ENCODE results near the gene MAOB.
"Not testable (repeated sequence)": the region's sequence is repeated elsewhere in the genome, so short reads cannot be mapped to it uniquely, and the experiment has no call there.

The MAOB gene

DNA sequence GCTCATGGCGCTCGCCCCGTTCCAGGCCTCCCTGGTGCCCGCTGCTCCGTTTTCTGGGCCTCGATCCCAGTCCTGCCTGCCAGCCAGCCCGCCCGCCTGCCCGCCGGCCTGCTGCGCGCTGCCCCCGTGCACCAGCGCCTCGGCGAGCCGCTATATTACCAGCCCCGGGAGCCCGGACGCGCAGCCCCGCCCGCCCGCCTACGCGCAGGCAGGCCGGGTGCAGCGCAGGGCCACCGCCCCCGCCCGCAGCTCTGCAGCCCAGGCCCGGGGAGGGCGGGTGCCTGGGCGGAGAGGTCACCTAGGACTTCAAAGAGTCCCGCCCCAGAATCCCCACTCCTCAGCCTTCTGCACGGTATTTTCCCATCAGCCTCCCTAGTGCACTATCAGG is at the start of gene MAOB:
Gene MAOB, minus strand, starts transcription at position 157 of the 388 bp plus-strand sequence. Its CDS starts 151 bp downstream, at position 6.
- no peak within 1 kb of the TSS for H3K4me3 ChIP-seq

DNA sequence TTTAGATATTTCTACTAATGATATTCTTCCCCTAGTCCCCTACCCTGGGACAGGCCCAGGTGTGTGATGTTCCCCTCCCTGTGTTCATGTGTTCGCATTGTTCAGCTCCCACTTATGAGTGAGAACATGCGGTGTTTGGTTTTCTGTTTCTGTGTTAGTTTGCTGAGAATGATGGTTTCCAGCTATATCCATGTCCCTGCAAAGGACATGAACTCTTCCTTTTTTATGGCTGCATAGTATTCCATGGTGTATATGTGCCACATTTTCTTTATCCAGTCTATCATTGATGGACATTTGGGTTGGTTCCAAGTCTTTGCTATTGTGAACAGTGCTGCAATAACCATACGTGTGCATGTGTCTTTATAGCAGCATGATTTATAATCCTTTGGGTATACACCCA is 39.8 kb upstream of the MAOB start:
- H4K20me1 ChIP-seq, H3K27me3 ChIP-seq, H3K9ac ChIP-seq, H3K36me3 ChIP-seq, H3K9me3 ChIP-seq, H3K27ac ChIP-seq, H3K4me1 ChIP-seq, H3K4me3 ChIP-seq, H3K4me2 ChIP-seq: not testable (repeated sequence)

More for the DNA sequence above, at the start of gene MAOB:
- H4K20me1 ChIP-seq: no peaks in the 10 kb centered on the region
- no peak within 1 kb of the TSS for H3K9ac ChIP-seq
- H3K4me2 ChIP-seq: no peak within 1 kb of the TSS
- H3K27ac ChIP-seq: no peak within 1 kb of the TSS
- TF ChIP-seq Cebpa-rat (IDR thresholded peaks at IDR 0.05): no peak
- H3K4me1 ChIP-seq: no peaks in the 10 kb centered on the region
- H3K9me3 ChIP-seq: no peaks in the 10 kb centered on the region
- no peaks in the 10 kb centered on the region for H3K27me3 ChIP-seq
- no peaks in the 10 kb centered on the region for H3K36me3 ChIP-seq

DNA sequence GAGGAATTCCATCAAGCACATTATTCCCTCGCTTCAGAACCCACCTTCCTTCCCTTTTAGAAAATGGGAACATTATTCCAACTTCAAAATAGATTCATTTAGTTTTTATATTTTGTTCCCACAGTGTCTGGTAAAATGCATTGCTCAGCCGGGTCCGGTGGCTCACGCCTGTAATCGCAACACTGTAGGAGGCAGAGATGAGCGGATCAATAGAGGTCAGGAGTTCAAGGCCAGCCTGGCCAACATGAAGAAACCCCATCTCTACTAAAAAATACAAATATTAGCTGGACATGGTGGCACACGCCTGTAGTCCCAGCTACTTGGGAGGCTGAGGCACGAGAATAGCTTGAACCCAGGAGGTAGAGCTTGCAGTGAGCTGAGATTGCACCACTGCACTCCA is 28.5 kb upstream of the MAOB start:
- H3K27me3 ChIP-seq, H3K4me3 ChIP-seq, H3K36me3 ChIP-seq, H3K4me2 ChIP-seq, H3K9me3 ChIP-seq, H3K9ac ChIP-seq, H4K20me1 ChIP-seq, H3K27ac ChIP-seq, H3K4me1 ChIP-seq: not testable (repeated sequence)

DNA sequence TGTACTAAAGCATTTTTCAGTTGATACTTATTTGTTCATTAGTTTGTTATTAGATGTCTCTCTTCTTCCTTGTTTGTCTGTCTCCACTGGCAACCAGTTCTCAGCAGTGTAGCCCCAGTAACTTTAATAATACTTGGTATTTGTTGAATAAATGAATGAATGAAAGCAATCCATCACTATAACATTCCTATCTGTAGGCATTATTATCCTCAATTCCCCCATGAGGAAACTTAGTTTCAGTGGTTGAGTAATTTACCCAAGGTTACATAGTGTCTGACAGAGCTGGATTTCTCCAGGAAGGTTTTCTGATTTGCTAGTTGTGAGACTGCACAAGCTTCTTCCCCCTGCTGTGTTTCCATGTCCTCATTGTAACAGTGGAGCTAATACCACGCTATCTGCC is 27.8 kb upstream of the MAOB start:
- Histone ChIP-seq H3K4me1 (no peaks in the 10 kb centered on the region), H3K9ac (no peak overlapping the region), H3K9me3 (no peaks in the 10 kb centered on the region), H4K20me1 (no peaks in the 10 kb centered on the region), H3K27ac (no peak overlapping the region), H3K4me2 (no peak overlapping the region), H3K4me3 (no peak overlapping the region), H3K27me3 (no peaks in the 10 kb centered on the region), H3K36me3 (no peaks in the 10 kb centered on the region)
- no peak for TF ChIP-seq Cebpa-rat (IDR thresholded peaks at IDR 0.05)

DNA sequence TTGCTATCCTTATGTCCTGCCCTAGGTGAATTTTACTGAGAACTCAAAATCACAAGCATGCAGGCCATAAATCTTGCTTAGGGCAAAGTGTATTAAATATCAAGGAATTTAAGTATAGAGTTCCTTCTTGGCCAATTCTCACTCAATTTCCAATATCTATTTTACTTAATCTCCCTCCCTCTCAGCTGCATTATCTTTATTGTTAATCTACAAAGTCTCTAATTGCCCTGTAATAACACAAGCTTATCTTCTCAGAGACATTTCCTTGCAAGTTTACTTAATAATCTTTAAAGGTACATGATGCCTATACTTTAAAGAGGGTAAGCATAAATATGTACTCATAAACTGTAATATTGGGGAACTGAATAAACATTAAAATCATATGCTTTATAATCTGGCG is 26.9 kb upstream of the MAOB start:
- H3K4me2 ChIP-seq: no peak overlapping the region
- TF ChIP-seq Cebpa-rat (IDR thresholded peaks at IDR 0.05): no peak
- no peaks in the 10 kb centered on the region for H3K9me3 ChIP-seq
- H3K9ac ChIP-seq: no peak overlapping the region
- H3K4me3 ChIP-seq: no peak overlapping the region
- H3K27ac ChIP-seq: no peak overlapping the region
- no peaks in the 10 kb centered on the region for H3K4me1 ChIP-seq
- H3K36me3 ChIP-seq: no peaks in the 10 kb centered on the region
- H4K20me1 ChIP-seq: no peaks in the 10 kb centered on the region
- H3K27me3 ChIP-seq: no peaks in the 10 kb centered on the region

DNA sequence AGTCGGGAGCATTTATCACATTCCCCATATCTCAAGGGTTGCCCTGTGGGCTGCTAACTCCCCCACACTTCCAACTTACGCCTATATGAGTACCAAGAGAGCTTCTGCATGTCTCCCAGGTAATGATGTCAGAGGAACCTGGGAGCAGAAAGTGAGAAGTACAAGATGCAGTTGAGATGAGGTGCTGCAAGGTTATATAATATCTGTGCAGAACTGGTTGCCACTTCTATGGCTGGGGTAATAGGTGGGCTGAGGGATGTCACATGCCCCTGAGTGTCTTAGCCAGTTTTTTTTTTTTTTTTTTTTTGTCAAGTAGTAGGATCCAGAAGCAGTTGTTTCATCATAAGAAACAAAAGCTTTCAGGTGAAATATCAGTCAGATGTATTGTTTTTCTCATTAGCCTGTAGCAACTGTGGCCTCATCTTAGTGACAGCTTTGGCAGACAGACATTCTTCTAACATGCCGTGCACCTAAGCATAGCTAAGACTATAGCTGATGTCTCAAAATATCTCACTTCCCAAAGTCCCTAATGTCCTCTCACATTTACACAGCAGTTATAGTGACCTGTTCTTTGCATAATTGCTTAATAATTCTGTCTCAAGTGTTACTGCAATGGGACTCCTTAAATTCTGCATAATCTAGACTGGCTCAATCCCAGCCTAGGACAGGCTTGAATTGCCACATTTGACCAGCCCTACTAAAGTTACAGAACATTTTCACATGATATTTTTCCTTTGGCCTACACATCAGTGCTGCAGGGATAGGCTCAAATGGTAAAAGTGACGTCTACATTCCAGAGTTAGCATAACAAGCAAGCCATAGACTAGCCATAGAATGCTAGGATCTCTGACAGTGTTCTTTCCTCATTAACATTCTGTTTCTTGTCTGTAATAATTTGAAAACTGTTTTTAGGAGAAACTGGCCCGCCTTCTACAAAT is 17.9 kb upstream of the MAOB start:
- Histone ChIP-seq H3K27me3 (no peaks in the 10 kb centered on the region), H3K4me2 (no peak overlapping the region), H3K9me3 (no peaks in the 10 kb centered on the region), H3K4me3 (no peak overlapping the region), H3K4me1 (no peaks in the 10 kb centered on the region), H4K20me1 (no peaks in the 10 kb centered on the region), H3K27ac (no peak overlapping the region), H3K36me3 (no peaks in the 10 kb centered on the region), H3K9ac (no peak overlapping the region)
- TF ChIP-seq Cebpa-rat (IDR thresholded peaks at IDR 0.05): no peak

DNA sequence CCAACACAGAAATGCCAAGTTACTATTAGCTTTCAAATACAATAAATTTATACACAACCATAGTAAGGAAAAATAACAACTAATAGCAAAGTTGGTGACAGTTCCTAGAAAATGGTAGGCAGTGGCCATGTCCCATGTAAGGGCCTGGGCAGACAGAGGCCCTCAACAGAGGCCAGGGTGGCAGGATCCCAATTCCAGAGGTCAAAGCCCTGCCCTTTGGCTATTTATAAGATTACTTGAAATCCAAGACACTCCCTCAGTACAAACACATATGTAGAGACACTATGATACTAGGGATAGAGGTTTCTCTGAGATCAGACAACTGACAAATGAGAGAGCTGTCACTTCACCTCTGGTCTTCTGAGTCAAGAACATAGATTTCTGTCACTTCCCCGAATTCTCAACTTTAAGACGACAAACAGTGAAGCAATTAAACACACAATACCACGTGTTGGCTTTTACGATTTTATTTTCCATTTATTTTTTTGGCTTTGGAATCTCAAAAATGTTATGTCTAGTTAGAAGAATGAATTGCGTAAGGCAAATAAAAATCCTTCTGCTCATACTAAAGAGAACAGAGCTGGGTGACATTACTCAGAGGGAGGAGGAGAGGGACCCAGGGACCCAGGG is 16.3 kb upstream of the MAOB start:
- Histone ChIP-seq H3K4me1 (no peaks in the 10 kb centered on the region), H3K9me3 (no peaks in the 10 kb centered on the region), H3K27ac (no peak overlapping the region), H4K20me1 (no peaks in the 10 kb centered on the region), H3K4me2 (no peak overlapping the region), H3K27me3 (no peaks in the 10 kb centered on the region), H3K36me3 (no peaks in the 10 kb centered on the region), H3K9ac (no peak overlapping the region), H3K4me3 (no peak overlapping the region)
- TF ChIP-seq Cebpa-rat (IDR thresholded peaks at IDR 0.05): no peak

DNA sequence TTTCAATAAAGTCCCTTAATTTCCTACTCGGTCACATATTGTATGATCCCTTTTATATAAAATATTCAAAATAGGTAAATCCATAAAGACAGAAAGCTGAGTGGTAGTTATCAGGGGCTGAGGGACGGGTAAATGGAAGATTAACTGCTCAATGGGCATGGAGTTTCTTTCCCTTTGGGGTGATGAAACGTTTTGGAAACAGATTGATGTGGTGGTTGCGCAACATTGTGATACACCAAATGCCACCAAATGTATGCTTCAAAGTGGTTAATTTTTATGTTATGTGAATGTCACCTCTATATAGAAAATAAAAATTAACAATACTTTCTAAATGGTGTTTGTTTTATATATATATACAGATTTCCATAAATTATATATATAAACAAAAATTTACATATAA is 15.0 kb upstream of the MAOB start:
- Histone ChIP-seq H3K36me3 (no peaks in the 10 kb centered on the region), H3K9ac (no peak overlapping the region), H3K9me3 (no peaks in the 10 kb centered on the region), H3K27me3 (no peaks in the 10 kb centered on the region), H3K4me3 (no peak overlapping the region), H4K20me1 (no peaks in the 10 kb centered on the region), H3K27ac (no peak overlapping the region), H3K4me1 (peaks cover 8% of the 10 kb centered on the region), H3K4me2 (no peak overlapping the region)
- TF ChIP-seq Cebpa-rat (IDR thresholded peaks at IDR 0.05): peak; percentile 87; the same call in 1 of the 2 replicates

DNA sequence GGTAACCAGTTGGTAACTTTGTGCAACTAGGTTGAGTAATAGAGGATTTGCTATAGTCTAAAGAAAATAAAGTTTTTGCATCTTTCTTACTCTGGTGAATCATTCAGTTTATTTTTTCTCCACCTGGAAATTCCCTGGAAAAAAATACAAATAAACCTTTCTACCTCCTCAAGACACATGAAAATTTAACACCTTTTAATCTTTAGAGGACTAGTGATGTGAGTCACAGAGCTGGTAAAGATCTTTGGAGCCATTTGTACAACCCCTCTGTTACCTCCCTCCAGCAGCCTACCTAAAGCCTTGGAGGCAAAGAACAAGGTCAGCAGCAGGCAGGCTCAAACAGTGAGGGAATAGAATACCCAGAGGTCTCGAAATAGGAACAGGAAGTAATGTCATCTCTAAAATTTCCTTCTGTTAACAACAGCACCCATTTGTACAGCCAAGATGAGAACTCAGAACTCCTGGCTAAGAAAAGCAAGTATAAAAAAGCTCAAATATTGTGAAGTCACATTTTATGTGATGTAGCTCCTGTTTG is 10.2 kb upstream of the MAOB start:
- no peak for TF ChIP-seq Cebpa-rat (IDR thresholded peaks at IDR 0.05)
- Histone ChIP-seq H3K4me1 (peaks cover 11% of the 10 kb centered on the region), H3K27ac (no peak overlapping the region), H3K9ac (no peak overlapping the region), H3K9me3 (peaks cover 10% of the 10 kb centered on the region), H3K4me3 (no peak overlapping the region), H3K27me3 (no peaks in the 10 kb centered on the region), H4K20me1 (no peaks in the 10 kb centered on the region), H3K36me3 (no peaks in the 10 kb centered on the region), H3K4me2 (peak overlapping the region; percentile 56)

DNA sequence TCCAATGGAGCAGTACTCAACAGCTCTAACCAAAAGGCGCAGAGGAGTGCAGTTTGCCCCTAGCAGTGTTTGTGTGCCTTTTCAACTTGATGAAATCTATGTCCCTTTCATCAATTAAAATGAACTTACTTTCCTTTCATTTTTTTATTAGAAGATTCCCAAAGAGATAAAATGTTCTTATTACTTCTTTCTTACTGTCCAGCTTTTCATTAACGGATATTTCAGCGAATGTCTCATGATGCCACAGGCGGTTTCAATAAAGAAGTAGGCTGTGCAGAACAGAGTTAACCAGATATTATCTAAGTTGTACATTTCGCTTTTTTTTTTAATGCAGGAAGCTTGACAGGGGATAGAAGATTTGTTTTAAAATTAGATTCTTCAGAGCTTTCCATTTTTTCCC is 3.4 kb upstream of the MAOB start:
- Histone ChIP-seq H3K9me3 (peaks cover 10% of the 10 kb centered on the region), H3K27me3 (no peaks in the 10 kb centered on the region), H3K4me1 (no peaks in the 10 kb centered on the region), H3K4me3 (no peak overlapping the region), H3K36me3 (no peaks in the 10 kb centered on the region), H3K27ac (no peak overlapping the region), H3K4me2 (no peak overlapping the region), H3K9ac (no peak overlapping the region), H4K20me1 (no peaks in the 10 kb centered on the region)
- TF ChIP-seq Cebpa-rat (IDR thresholded peaks at IDR 0.05): no peak
